Brain pericyte (primary cell): ENCODE measurements around the gene DMWD.
"Not testable (repeated sequence)": the region's sequence is repeated elsewhere in the genome, so short reads cannot be mapped to it uniquely, and the experiment has no call there.

Experiments
- DNase-seq: peaks from one replicate; pipeline ENCODE4 v3.0.0-alpha.2; 2012; ENCODE audit warnings: low read depth, low spot score

The DMWD gene

GRCh38 chr19:45751483-45751882 lies 41.2 kb downstream of the DMWD start:
- DNase-seq, result not testable (repeated sequence)

- DNase-seq, result no peak
Measured at GRCh38 chr19:45747513-45747912, 45.1 kb downstream of the DMWD start.

- no peak for DNase-seq
Measured at GRCh38 chr19:45746866-45747265, 45.8 kb downstream of the DMWD start.

- DNase-seq, result no peak
Measured at GRCh38 chr19:45745606-45746005, 47.0 kb downstream of the DMWD start.

GRCh38 chr19:45742969-45743368 lies 49.7 kb downstream of the DMWD start:
- no peak for DNase-seq

- DNase-seq, result no peak
Measured at GRCh38 chr19:45739498-45740439, 52.9 kb downstream of the DMWD start.

- no peak for DNase-seq
Measured at GRCh38 chr19:45733160-45733810, 59.4 kb downstream of the DMWD start, which contains the start of gene MEIOSIN. Gene MEIOSIN (plus strand): TSS chr19:45733439. CDS start chr19:45735377, 1,938 bp downstream.
